GM23338 (cell line): ENCODE measurements around the gene MID1. TPM values are rescaled to one million over a fixed set of nuclear protein-coding genes. Genes with fewer than 3 reads are reported as not detected.

ENCODE experiments used
- ETS1 ChIP-seq: IDR thresholded peaks from 2 replicates; pipeline ENCODE4 v1.6.1; 2016; ENCODE audit warnings: antibody characterized with exemption
- REST ChIP-seq: IDR thresholded peaks from one replicate; pipeline ENCODE4 v1.6.1; 2018; ENCODE audit warnings: antibody characterized with exemption; ENCODE audit not compliant: unreplicated experiment
- polyA plus RNA-seq: library from polyadenylated mRNA; unstranded; fragments of >200 nt; fragmentation: Nextera tagmentation; extraction: Ambion mirVana; gene quantifications from 2 replicates; pipeline ENCODE4 v1.2.1, GENCODE V29; 2016
- small RNA-seq: library from RNA; depleted of rRNA; stranded (forward); fragments of <200 nt; gene quantifications from one replicate; pipeline ENCODE3, GENCODE V24; 2014; ENCODE audit warnings: low replicate concordance
- total RNA-seq: library from RNA; depleted of rRNA; stranded (reverse); fragments of >200 nt; shearing (Covaris generic); gene quantifications from 2 replicates; pipeline ENCODE4 v1.2.3, GENCODE V29; 2014

The MID1 gene
- total and polyA plus RNA-seq, 2 experiments from 2014 or later, result 27.2 to 39.3 TPM

DNA sequence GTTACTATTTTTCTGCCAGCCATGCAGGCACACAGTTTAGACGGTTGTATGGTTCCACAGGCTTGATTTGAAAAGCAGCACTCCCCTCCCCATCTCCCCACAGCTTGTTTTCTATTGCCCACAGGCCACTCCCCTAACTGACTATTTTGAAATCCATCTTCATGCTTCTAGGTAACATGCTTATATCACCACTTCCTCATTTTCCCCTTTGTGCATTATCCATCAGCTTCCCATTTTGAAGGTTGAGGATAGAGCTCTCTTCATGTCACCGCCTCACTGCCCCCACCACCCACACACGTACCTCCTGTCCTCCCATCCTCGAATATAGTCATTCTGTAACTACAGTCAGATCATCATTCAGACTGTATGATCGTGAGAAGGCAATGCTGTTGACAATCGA is 224.7 kb downstream of the MID1 start (continued):
- TF ChIP-seq REST, result no peak
- no peak for TF ChIP-seq ETS1

Small RNA genes within 50 kb of the gene (small RNA-seq; reads per million reads assigned to genes)
- not detected for gene RNU6-800P
